ENCODE data around the gene FBXL14.

Gene FBXL14

DNA sequence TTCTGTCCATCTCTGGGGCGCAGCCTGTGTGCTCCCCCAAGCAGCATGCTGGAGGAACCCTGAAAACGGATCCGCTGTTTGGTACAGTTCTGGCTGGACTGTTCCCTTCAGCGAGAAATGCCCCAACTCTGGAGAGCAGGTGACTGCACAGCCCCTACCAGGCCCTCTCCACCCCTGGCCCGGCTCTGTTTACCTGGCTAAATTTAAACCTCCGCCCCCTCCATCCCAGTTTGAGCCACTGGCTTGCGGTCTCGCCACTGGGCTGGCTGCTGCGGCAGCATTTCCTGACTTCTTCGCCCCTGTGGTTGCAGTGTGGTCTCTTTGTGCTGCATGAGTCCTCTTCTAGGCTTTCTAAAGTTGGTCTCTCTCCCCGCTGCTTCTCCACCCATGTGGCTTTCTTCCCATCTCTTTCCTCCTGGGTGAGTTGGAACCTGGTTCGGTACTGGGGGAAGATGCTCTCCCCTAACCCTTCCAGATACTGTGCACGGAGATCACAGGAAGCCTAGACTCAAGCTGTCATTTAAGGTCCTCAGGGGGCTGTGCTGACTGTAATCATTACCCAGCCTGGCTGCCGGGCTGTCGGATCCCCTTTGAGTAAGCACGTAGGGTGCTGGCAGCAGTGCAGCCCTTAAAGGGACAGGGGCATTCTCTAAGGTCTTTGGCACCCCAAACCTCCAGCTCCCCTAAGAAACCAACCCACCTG is 60.6 kb downstream of the FBXL14 start:
- DNase-seq (ENCODE audit: low read depth): no peak

DNA sequence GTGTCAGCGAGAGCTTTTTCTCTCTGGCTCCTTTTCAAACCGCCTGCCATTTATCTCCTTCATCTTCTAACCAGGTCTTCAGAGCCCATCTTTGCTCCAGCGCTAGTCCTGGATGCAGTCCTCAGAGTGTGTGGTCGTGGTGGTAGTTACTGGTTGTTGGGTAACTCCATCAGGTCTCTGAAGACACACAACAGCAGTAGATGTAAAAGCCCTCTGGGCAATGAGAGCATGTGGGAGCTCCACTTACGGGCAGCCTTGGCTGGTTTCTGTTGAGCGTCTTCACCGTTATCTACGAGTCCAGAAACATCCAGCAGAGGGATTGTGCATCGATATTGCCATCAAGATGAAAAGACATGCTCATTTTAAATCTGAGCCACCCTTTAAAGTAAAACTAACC is 61.2 kb downstream of the FBXL14 start:
- no peak for DNase-seq (ENCODE audit: low read depth)

DNA sequence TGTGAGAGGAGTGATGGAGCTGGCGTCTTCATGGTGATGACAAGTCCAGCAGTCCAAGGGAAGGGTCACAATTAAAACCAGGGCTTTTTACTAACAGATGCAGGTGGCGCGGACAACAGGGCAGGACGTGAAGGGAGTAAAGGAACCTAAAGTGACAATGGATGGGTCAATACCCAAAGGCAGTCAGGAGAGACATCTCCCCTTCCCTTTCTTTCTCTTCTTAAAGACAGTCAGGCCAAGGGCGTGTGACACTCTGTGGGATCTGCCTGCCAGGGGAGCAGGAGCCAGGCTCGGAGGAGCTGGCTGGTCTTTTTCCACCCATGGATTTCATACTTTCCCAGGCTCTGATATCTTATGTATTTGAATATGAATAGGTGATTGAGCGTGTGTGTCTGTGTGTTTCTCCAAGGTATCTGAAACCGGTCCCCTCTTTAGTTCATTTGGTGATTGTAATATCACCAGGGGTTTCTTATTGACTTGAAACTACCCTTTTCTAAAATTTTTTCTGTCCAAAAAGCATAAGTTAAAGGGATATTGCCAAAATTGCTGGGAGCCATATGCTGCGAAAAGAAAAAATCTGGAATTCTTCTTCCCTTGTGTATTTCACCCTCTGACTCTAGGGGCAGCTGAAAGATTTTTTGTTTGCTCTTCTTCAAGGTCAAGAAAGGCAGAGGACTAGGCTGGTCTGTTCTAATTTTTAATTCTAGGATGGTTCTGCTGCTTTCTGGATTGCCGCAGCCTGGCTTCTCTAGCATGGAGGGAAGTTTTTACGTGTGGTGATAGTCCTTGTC is 61.8 kb downstream of the FBXL14 start:
- DNase-seq (ENCODE audit: low read depth): no peak

DNA sequence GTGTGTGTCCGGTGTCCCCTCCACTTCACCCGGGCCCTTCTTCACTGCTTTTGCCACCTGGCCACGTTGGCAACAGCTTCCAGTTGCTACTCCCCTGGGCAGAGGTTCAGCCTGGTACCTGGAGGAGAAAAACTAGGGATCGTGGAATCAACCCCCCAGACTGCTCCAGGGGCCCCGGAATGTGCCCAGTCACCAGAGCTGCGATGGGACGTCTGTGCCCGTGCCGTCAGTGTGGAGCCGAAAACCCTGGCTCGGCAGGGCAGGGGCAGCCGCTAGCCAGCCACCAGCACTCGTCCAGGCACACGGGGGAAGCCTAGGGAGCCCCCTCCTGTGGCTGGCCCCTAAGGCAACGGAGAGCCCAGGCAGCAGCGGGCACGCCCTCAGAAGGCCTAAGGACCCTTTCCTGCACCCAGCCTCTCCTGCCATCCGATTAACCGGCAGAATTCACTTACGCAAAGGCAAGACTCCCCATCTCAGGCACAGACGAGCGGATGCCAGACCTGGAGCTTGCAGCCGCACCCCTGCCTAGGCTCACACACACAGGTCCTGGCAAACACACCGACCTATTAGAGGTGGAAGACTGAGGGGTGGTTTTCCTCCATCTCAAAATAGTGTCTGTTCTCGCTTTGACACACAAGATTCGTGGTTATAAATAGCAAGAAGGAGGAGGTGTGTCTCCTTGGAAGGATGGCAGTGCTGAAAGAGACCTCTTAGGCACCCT is 62.6 kb downstream of the FBXL14 start:
- no peak for DNase-seq (ENCODE audit: low read depth)

DNA sequence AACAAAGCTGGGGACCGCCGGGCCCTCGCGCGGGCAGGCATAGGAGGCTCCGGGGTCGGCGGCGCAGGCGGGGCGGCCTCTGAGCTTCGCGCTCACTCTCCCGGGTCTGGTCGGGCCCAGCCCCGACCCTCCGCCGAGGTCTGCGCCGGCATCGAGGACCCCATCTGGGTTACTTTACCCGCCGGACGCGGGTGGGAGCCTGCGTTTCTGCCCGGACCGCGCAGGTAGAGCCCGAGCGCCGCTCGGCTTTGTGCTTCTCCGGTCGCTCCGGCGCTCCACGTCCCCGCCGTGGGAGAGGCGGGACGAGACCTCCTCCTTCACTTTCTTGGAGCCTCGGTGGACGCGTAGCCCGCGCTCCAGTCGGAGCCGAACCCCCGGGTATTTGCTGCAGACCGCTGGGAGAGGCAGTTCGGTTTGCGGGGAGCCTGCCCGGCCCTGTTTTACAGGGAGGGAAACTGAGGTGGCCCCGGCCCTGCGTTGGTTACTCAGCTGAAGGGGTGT is 63.2 kb downstream of the FBXL14 start:
- no peak for DNase-seq (ENCODE audit: low read depth)

DNA sequence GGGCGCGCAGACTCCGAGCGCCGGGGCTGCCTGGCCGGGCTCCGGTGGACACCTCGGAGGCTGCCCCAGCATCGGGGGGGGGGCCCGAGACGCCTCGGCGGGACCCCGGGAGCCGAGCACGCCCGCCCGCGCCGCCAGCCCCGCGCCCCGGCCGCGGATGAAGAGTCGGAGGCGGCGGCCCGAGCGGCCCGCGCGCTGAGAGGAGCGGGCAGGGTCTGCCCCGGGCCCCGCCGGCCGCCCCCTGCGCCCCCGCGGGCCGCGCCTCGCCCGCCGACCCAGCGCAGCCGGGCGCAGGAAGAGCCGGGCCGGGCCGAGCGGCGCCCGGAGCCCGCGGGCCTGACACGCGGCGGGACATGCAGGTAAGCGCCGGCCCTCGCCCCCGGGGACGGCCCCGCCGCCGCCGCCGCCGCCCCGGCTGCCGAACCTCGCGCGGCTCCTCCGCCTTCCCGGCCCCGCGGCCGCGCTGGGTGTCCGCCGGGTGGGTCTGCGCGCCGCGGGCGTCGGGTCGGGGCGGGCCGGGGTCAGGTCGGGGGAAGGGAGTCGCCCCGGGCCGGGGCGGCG is 63.7 kb downstream of the FBXL14 start:
- no peak for DNase-seq (ENCODE audit: low read depth)

DNA sequence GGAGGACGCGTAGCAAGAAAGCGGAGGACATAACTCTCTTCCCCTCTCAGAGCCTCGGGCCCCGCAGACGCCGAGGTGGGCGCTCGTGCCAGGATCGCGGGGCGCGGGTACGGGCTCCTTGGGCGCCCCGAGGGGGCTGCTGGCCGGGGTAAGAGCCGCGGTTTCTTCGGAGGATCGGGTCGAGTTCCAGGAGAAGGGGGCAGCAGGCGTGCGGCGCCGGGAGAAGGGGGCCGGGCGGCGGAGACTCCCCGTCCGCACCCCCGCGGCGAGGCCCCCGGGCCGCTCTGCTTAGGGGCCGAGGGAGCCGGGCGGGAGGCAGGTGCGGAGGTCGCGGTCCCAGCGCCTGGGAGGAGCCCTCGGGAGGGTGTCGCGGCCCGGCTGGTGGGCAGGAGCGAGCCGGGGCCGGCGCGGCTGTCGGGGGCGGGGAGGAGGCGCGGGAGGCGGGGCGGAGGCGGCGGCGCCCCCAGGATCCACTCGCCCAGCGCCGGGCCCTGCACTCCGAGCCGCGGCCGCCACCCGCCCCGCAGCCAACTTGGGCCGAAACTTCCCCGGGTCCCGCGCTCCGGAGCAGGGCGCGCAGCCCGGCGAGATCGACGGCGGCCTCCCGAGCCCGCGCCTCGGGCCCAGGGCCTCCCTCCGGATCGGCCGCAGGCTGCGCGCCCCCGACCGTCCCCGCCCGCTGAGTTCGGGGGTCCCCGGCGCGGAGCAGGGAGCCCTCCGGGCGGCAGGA is 64.4 kb downstream of the FBXL14 start:
- no peak for DNase-seq (ENCODE audit: low read depth)

DNA sequence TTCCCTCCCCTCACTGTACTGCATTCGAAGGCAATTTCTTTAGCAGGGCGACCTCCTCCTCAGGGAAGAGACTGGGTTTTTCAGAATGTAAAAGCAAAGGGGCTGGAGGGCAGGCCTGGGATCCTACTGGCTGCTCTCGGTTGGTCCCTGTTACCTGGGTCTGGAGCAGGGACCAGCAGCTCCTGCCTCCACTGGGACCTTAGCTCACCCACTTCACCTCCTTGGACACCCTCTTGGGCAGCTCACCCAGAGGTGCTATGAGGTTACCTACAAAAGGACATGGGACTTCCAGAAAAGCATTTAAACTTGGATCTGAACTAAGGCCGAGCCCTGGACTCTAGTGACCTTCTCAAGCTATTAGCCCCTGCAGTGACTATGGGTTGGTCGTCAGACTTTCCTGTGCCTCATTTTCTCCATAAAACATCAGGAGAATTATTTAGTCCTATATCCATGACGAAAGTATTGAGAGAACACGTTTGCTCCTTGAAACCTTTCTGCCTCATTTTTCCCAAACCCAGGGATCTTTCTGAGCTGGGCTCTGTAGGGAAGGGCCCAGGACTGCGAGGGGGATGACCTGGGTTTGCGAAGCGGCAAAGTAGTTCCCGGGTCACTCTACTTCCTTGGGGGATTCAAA is 65.0 kb downstream of the FBXL14 start:
- DNase-seq (ENCODE audit: low read depth): no peak

DNA sequence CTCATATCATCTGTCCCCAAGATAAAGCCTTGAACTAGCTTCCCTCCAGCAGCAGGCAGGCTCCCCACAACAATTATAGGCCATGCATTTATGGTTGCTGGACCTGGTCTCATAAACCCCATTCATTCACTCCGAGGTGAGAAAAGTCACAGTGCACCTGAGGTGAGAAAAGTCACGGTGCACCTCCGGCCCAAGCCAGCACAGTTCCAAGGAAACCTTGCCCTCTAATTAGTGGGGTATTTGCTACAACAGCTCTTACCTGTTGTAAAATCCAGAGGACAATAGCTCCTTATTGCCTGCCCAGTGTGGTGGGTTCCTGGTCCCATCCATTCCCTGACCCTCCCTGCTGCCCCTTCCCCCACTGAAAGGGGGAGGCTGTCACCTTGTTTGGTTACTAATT is 65.6 kb downstream of the FBXL14 start:
- no peak for DNase-seq (ENCODE audit: low read depth)

DNA sequence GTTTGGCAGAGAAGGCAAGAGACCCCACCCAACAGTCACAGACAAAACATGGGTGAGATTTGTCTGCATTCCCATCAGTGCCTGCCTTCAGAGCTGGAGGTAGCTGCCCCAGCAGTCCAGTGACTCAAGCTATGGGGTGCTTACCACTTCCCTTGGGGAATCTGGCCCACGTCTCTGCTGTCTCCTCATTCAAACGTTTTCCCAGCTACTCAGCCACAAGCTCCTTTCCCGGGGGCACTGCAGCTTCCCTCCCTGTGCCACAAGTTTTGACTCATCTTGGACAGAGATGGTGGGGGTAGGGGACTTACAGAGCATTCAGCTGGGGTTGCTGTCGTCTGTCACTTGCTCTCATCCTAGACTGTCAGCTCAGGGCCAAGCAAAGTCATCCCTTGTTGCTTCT is 66.6 kb downstream of the FBXL14 start:
- no peak for DNase-seq (ENCODE audit: low read depth)

DNA sequence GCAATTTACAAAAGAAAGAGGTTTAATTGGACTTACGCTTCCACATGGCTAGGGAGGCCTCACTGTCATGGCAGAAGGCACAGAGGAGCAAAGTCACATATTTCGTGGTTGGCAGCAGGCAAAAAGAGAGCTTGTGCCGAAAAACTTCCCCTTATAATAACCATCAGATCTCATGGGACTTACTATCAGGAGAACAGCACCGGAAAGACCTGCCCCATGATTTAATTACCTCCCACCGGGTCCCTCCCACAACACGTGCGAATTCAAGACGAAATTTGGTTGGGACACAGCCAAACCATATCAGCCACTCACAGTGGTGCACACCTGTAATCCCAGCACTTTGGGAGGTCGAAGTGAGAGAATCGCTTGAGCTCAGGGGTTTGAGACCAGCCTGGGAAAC is 68.5 kb downstream of the FBXL14 start:
- DNase-seq (ENCODE audit: low read depth): no peak

DNA sequence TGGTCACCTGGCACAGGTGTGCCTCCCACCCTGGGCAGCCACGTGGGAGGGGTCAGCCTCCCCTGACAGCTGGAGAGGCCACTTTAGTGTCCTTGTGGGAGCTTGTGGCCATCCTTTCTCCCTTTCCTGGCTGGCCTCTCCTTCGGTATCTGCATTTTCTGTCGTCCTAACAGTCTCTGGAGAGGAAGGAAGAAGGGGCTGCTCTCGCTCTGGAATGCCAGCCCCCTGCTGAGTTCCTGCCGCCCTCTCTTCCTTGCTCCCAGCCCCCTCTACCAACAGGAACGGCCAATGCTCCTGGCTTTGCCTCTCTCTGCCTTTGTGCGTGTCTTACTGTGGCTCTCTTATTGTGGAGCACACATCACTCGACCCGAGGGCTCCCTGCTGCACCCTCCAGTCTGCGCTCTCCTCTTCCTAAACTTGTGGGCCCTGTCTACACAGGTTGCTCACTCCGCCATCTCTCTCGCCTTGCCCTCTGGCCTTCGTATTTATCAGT is 70.8 kb downstream of the FBXL14 start:
- no peak for DNase-seq (ENCODE audit: low read depth)

DNA sequence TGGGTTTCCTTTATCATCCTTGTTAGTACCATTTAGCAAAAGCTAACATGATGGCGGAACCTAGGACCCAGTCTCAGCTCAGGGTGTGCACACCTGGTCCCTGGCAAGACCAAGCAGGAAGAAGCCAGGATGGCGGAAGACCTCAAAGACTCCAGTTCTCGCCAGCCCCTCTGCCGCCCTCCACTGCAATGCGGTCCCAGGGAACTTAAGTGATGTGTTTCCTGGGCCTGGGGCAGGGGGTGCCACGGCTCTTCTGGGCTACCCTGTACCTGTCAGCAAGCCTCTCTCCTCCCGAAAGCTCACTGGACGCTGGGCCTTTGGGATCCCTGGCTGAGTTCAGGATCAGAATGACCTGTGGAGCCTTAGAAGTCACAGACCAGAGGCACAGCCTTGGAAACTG is 71.3 kb downstream of the FBXL14 start:
- no peak for DNase-seq (ENCODE audit: low read depth)

DNA sequence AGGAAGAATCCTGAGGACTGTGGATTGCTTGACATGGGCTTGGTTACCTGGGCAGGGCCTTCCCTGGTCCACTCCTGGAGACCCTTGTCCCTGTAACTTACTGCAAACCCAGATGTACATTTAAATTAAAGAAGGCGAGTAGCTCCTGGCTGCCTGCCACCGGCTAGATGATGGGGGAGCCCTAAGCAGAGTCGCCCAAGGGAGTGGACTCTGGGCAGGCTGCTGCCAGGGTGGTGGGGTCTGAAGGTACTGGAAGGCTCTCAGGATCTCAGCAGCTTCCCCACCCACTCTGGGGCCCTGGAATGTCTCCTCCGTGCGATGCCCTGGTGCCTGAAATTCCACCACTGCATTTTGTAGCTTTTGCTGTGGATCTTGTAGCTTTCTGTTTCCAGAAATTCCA is 74.7 kb downstream of the FBXL14 start:
- no peak for DNase-seq (ENCODE audit: low read depth)

DNA sequence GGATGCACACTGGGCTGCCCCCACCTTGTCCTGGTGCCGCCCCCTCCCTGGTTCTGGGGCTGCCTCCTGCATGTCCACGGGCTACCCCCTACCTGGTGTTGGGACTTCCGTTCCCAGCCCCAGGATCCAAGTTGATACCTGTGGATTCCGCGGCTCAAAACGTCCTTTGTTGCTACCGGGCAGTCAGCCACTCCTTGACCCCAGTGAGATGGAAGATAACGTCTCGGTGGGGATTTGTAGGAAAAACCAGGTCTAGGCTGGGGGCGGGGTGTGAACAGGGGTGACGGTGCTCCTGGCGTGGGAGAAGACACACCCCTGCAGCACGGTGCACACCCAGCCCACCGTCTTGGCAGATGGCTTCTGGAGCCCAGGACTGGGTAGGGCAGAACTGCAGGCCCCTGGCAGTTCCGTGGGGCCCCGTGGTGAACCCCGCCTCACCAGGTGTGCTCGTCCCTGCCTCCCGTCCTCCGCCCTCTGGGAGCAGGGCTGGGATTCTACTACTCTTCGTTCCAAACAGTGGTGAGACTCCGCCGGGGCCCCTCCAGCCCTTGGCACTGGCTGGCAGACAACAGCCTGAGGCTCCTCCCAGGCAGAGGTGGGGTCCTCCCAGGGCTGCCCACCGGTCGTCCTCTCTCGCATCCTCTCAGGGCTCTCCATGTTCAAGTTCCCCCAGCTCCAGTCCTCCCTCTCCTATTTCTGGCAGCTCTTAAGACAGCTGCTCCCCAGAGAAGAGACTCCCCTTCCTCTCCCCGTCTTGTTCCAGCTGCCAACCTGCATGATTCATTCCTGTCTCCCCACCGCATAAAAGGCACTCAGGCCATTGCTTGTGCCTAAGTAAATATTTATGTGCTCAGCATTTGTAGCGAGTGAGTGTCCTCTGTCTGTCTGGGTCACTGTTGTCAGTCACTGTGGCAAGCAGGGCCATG is 75.5 kb downstream of the FBXL14 start:
- no peak for DNase-seq (ENCODE audit: low read depth)

DNA sequence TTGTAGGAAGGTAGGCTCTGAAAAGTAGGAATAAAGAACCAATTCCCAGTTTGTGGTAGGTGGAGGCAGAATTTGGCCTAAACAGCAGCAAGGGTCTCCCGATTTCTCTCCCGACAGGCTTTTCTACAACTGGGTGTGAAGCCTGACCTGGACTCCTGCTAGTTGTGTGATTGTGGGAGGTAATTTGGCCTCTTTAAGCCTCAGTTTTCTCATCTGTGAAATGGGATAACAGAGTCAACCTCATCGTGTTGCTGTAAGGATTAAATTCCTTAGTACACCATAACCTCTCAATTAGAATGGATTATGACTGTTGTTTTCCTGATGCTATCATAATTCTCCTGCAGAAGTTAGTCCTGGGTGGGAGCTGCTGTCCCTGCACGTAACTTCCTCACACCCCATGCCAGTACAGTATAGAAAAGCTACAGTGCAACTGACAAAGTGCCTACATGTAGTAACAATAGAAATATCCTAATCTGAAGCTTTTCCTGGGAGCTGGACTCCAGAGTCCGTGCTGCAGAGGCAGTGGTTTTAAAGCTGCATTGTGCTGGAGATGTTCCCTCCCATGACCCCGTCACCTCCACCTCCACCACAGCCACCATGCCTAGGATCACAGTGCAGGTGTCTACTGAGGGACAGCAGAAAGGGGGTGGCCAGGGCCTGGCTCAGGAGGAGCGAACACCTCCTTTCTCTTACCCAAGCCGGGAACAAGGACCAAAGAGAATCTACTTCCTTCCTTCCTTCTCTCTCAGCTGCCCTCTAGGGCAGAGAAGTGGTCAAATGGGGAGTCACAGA is 76.5 kb downstream of the FBXL14 start:
- no peak for DNase-seq (ENCODE audit: low read depth)

DNA sequence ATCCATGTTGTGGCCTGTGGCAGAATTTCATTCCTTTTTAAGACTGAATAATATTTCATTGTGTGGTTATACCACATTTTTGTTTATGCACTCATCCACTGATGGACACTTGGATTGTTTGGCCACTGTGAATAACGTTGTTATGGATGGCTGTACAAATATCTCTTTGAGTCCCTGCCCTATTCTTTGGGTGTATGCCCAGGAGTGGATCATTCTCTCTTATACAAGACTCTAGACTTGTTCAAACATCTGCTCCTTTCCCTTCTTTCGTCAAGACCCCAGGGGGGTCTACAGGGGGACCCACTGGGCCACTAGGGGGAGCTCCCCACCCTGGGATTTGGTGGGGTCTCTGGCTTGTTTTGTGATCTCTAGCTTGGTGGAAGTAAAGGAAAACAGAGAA is 77.4 kb downstream of the FBXL14 start:
- no peak for DNase-seq (ENCODE audit: low read depth)

Data from stimulated activated CD4-positive, alpha-beta T cell treated with anti-CD3 and anti-CD28 coated beads, Interleukin-2, amount 100 ng/mL, for 4 hours (primary cell).